Stomach (tissue), 4 donors: ENCODE results near the gene TOGARAM1.

ENCODE experiments used
- EP300 ChIP-seq: sonication (generic); formaldehyde crosslinking; IDR thresholded peaks from one replicate; pipeline ENCODE4 v1.6.1; 2017; ENCODE audit warnings: antibody characterized with exemption
- POLR2A ChIP-seq, 4 donors: fragments of 450-650 bp; IDR thresholded peaks; one replicate each; pipeline ENCODE4 v1.6.1; 2016; ENCODE audit warnings: antibody characterized with exemption in 4 of 4, control low read depth in 2 of 4, mild to moderate bottlenecking in 1 of 4, moderate library complexity in 1 of 4
- POLR2AphosphoS5 ChIP-seq, 3 donors: sonication (generic); formaldehyde crosslinking; IDR thresholded peaks; one replicate each; pipeline ENCODE4 v1.6.1; 2016; ENCODE audit warnings: antibody characterized with exemption in 3 of 3
- TF ChIP-seq, protein P1 (sequence below), 7 experiments: fragments of 450-650 bp in 4 of 7; fragments of 200-600 bp in 3 of 7; sonication (generic) in 3 of 7; IDR thresholded peaks; one replicate each; pipeline ENCODE4 v1.5.1; 2016 to 2019; ENCODE audit warnings: antibody characterized with exemption in 7 of 7, control low read depth in 2 of 7, mild to moderate bottlenecking in 1 of 7

DNA sequence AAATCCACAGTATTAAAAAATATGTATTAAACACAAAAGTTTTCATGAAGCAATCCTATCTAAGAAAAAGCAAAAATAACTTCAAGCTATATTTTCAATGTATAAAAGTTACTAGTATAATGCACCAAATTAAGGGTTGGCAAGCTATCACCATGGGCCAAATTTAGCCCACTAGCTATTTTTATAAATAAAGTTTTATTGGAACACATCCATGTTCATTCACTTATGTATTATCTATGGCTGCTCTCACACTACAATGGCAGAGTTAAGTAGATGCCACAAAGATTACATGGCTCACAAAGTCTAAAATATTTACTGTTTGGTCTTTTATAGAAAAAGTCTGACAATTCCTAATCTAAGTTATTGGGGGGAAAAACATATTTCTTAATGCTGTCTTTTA, 17.9 kb upstream of the TOGARAM1 start:
- TF ChIP-seq, protein P1, sequence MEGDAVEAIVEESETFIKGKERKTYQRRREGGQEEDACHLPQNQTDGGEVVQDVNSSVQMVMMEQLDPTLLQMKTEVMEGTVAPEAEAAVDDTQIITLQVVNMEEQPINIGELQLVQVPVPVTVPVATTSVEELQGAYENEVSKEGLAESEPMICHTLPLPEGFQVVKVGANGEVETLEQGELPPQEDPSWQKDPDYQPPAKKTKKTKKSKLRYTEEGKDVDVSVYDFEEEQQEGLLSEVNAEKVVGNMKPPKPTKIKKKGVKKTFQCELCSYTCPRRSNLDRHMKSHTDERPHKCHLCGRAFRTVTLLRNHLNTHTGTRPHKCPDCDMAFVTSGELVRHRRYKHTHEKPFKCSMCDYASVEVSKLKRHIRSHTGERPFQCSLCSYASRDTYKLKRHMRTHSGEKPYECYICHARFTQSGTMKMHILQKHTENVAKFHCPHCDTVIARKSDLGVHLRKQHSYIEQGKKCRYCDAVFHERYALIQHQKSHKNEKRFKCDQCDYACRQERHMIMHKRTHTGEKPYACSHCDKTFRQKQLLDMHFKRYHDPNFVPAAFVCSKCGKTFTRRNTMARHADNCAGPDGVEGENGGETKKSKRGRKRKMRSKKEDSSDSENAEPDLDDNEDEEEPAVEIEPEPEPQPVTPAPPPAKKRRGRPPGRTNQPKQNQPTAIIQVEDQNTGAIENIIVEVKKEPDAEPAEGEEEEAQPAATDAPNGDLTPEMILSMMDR (IDR thresholded peaks at IDR 0.05): no peak
- no peak for TF ChIP-seq POLR2A (IDR thresholded peaks at IDR 0.05)
- no peak for TF ChIP-seq POLR2AphosphoS5 (IDR thresholded peaks at IDR 0.05)
- TF ChIP-seq EP300: no peak
